Spleen (tissue), 11 donors: ENCODE results near the gene ZNF3. TPM values are rescaled to one million over a fixed set of nuclear protein-coding genes. Genes with fewer than 3 reads are reported as not detected.

Source experiments
- DNase-seq: peaks from one replicate; pipeline ENCODE4 v3.0.0-alpha.2; 2020
- H3K27ac ChIP-seq, 8 donors: fragments of 200-600 bp; sonication (generic) in 7 of 8; 1 replicate in 4 of 8; 2 replicates in 4 of 8; pipeline versions ENCODE4 v1.5.0 to v1.8.0; 2016 to 2021; ENCODE audit warnings: inconsistent platforms in 4 of 8, mild to moderate bottlenecking in 4 of 8, moderate library complexity in 1 of 8
- H3K27me3 ChIP-seq, 7 donors: fragments of 200-600 bp; sonication (generic) in 6 of 7; replicated peaks in 1 of 7; 1 replicate in 4 of 7; 2 replicates in 3 of 7; pipeline versions ENCODE4 v1.5.0 to v1.8.0; 2016 to 2021; ENCODE audit warnings: inconsistent platforms in 3 of 7, mild to moderate bottlenecking in 1 of 7
- H3K36me3 ChIP-seq, 6 donors: fragments of 200-600 bp; sonication (generic) in 5 of 6; 1 replicate in 4 of 6; 2 replicates in 2 of 6; pipeline versions ENCODE4 v1.5.0 to v1.8.0; 2016 to 2021; ENCODE audit warnings: inconsistent platforms in 2 of 6
- H3K4me1 ChIP-seq, 6 donors: fragments of 200-600 bp; sonication (generic) in 5 of 6; 1 replicate in 3 of 6; 2 replicates in 3 of 6; pipeline versions ENCODE4 v1.5.0 to v1.8.0; 2016 to 2021; ENCODE audit warnings: inconsistent platforms in 3 of 6
- H3K4me3 ChIP-seq, 8 donors: fragments of 200-600 bp; sonication (generic) in 7 of 8; 1 replicate in 4 of 8; 2 replicates in 4 of 8; pipeline versions ENCODE4 v1.5.0 to v1.8.0; 2016 to 2021; ENCODE audit warnings: inconsistent platforms in 4 of 8, mild to moderate bottlenecking in 4 of 8, moderate library complexity in 2 of 8
- H3K9me3 ChIP-seq, 8 donors: fragments of 200-600 bp; sonication (generic) in 7 of 8; 1 replicate in 4 of 8; 2 replicates in 4 of 8; pipeline versions ENCODE4 v1.5.0 to v1.8.0; 2016 to 2021; ENCODE audit warnings: inconsistent platforms in 4 of 8
- POLR2A ChIP-seq, 3 donors: fragments of 450-650 bp; IDR thresholded peaks; one replicate each; pipeline ENCODE4 v1.5.1; 2017; ENCODE audit warnings: antibody characterized with exemption in 3 of 3, mild to moderate bottlenecking in 1 of 3
- POLR2AphosphoS5 ChIP-seq, 3 donors: sonication (generic); formaldehyde crosslinking; IDR thresholded peaks; one replicate each; pipeline ENCODE4 v1.5.1; 2017; ENCODE audit warnings: antibody characterized with exemption in 3 of 3
- WGBS, 5 donors: extraction: QIAGEN DNeasy Blood & Tissue Kit in 3 of 5; methylation state at CpG; one replicate each; pipeline versions ENCODE4 v1.1.5 to v1.1.7; 2013 to 2018; 5-methylcytosine and 5-hydroxymethylcytosine counted together
- intact Hi-C: fragments of 100-400 bp; cut with DNase I; formaldehyde crosslinking; loops from one replicate; pipeline ENCODE4 v1.15.0; 2023; ENCODE audit warnings: low total_unique reads
- polyA plus RNA-seq, 3 donors: library from polyadenylated mRNA; stranded (reverse); fragments of 200-250 nt; gene quantifications; one replicate each; pipeline ENCODE4 v1.2.1, GENCODE V29; 2013
- total RNA-seq, 7 donors: library from RNA; depleted of rRNA in 3 of 7; stranded (reverse); fragments of >200 nt in 3 of 7; fragmentation: NEBNext Ultra II Directional in 4 of 7; extraction: Animal tissue kit (Norgen Biotek cat#: 25700) in 4 of 7; gene quantifications; one replicate each; pipeline versions ENCODE4 v1.1.0 to v1.2.1, GENCODE V29; 2016 to 2021
- TF ChIP-seq, protein P1 (sequence below), 11 experiments: fragments of 200-600 bp in 7 of 11; fragments of 450-650 bp in 4 of 11; sonication (generic) in 4 of 11; IDR thresholded peaks in 8 of 11; conservative IDR thresholded peaks in 3 of 11; 1 replicate in 7 of 11; 2 replicates in 4 of 11; pipeline versions ENCODE4 v1.4.0 to v1.8.0; 2016 to 2021; ENCODE audit warnings: antibody characterized with exemption in 11 of 11, inconsistent platforms in 4 of 11, mild to moderate bottlenecking in 1 of 11
- donor health status: healthy with polysubstance abuse.
- donor health status: DM: no; HTN: no; CAD: no; lungs with moderate emphysema.
- donor health status: DM: no; HTN: no; CAD: no.
- donor health status: Bipolar disorder and iron deficiency.
- donor health status: healthy.
- donor health status: DM: no; HTN: no; CAD: no.
- donor health status: DM: yes; HTN: yes; CAD: no.

Gene ZNF3
- total and polyA plus RNA-seq, 10 donors = 11.0 to 34.0 (median 27.9) TPM

DNA sequence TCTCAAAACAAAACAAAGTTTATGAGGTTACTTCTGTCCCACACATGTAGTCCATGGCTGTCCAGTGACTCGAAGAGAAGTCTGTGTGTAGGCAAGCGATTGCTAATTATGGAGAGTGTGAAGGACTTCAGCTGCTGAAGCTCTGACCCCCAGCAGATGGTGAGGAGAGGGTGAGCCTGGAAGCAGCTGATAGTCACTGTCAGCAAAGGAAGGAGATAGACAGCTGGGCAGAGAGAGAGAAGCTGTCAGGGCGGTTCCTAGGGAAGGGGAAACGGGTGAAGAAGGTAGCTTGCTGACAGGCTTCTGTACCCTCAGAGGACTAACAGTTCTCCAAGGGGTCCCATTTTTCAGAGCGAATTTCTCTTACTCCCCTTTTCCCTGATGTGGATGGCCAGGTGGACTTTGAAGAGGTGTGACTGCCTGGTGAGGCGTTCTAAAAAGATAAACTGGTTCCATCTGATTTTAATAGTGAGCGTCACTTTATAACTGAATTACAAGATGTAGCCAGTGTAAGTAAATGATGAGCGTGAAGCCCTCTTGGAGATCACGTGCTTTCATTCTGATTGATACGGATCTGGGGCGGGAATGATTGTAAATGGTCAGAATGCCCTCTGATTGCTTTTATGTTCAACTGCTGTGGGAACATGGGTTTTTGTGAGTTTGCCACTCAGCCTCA lies 19.9 kb downstream of the ZNF3 start:
- Histone ChIP-seq H3K27me3 (no peaks in the 10 kb centered on the region), H3K4me3 (no peak overlapping the region), H3K27ac (no peak overlapping the region), H3K4me1 (peaks cover 0 to 10% (median 0%) of the 10 kb centered on the region in 6 donors), H3K9me3 (no peaks in the 10 kb centered on the region), H3K36me3 (peaks cover 4 to 100% (median 45%) of the 10 kb centered on the region in 6 donors)
- WGBS, 5 donors = 95 to 98% (median 97%) methylated on average over 11 of the region's 11 CpGs
- TF ChIP-seq, protein P1, sequence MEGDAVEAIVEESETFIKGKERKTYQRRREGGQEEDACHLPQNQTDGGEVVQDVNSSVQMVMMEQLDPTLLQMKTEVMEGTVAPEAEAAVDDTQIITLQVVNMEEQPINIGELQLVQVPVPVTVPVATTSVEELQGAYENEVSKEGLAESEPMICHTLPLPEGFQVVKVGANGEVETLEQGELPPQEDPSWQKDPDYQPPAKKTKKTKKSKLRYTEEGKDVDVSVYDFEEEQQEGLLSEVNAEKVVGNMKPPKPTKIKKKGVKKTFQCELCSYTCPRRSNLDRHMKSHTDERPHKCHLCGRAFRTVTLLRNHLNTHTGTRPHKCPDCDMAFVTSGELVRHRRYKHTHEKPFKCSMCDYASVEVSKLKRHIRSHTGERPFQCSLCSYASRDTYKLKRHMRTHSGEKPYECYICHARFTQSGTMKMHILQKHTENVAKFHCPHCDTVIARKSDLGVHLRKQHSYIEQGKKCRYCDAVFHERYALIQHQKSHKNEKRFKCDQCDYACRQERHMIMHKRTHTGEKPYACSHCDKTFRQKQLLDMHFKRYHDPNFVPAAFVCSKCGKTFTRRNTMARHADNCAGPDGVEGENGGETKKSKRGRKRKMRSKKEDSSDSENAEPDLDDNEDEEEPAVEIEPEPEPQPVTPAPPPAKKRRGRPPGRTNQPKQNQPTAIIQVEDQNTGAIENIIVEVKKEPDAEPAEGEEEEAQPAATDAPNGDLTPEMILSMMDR (IDR thresholded peaks at IDR 0.05 in 8 of 11, conservative IDR thresholded peaks at IDR 0.05 in 3 of 11) = no peak
- no peak for TF ChIP-seq POLR2A (IDR thresholded peaks at IDR 0.05)
- TF ChIP-seq POLR2AphosphoS5 (IDR thresholded peaks at IDR 0.05) = no peak
- DNase-seq = no peak
- intact Hi-C loops = no loop called here

DNA sequence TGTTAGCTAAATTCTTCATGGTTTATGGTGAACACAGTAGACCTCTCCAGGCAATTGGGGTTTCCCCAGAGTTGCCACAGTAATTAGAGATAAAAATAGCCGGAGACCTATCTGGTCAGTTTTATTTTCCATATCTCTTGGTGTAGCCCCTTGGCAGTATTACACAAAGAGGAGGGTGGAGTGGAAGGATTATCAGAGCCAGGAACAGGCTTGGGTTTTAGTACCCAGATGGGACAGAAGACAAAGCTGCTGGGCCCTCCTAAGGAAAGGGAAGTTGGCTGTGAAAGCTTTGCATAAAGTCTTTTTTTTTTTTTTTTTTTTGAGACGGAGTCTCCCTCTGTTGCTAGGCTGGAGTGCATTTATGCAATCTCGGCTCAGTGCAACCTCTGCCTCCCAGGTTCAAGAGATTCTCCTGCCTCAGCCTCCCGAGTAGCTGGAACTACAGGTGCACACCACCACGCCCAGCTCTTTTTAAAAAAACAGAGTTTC lies 22.2 kb downstream of the ZNF3 start:
- Histone ChIP-seq H3K4me1 (peaks cover 0 to 7% (median 0%) of the 10 kb centered on the region in 6 donors), H3K4me3 (no peak overlapping the region), H3K27me3 (no peaks in the 10 kb centered on the region), H3K27ac (no peak overlapping the region), H3K9me3 (no peaks in the 10 kb centered on the region), H3K36me3 (peaks cover 4 to 82% (median 40%) of the 10 kb centered on the region in 6 donors)
- DNase-seq = no peak
- WGBS, 5 donors = 74 to 88% (median 81%) methylated on average over 5 of the region's 5 CpGs
- TF ChIP-seq POLR2AphosphoS5 (IDR thresholded peaks at IDR 0.05) = no peak
- TF ChIP-seq, protein P1 (IDR thresholded peaks at IDR 0.05 in 8 of 11, conservative IDR thresholded peaks at IDR 0.05 in 3 of 11) = no peak
- intact Hi-C loops = no loop called here

DNA sequence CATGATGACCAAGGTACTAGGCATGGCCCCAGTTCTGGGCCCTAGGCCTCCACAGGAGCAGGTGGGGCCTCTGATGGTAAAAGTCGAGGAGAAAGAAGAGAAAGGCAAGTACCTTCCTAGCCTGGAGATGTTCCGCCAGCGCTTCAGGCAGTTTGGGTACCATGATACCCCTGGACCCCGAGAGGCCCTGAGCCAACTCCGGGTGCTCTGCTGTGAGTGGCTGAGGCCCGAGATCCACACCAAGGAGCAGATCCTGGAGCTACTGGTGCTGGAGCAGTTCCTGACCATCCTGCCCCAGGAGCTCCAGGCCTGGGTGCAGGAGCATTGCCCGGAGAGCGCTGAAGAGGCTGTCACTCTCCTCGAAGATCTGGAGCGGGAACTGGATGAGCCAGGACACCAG lies 24.5 kb downstream of the ZNF3 start:
- H3K4me1 ChIP-seq = peaks cover 0 to 11% (median under 1%) of the 10 kb centered on the region in 6 donors
- no peaks in the 10 kb centered on the region for H3K9me3 ChIP-seq
- H3K27ac ChIP-seq = no peak overlapping the region
- DNase-seq = no peak
- intact Hi-C loops = no loop called here
- H3K27me3 ChIP-seq = no peaks in the 10 kb centered on the region
- TF ChIP-seq POLR2AphosphoS5 (IDR thresholded peaks at IDR 0.05) (no peak), POLR2A (IDR thresholded peaks at IDR 0.05) (no peak)
- TF ChIP-seq, protein P1 (IDR thresholded peaks at IDR 0.05 in 8 of 11, conservative IDR thresholded peaks at IDR 0.05 in 3 of 11) = no peak
- H3K36me3 ChIP-seq = peaks cover 2 to 59% (median 23%) of the 10 kb centered on the region in 6 donors
- WGBS, 5 donors = 93 to 98% (median 95%) methylated on average over 10 of the region's 10 CpGs
- no peak overlapping the region for H3K4me3 ChIP-seq

DNA sequence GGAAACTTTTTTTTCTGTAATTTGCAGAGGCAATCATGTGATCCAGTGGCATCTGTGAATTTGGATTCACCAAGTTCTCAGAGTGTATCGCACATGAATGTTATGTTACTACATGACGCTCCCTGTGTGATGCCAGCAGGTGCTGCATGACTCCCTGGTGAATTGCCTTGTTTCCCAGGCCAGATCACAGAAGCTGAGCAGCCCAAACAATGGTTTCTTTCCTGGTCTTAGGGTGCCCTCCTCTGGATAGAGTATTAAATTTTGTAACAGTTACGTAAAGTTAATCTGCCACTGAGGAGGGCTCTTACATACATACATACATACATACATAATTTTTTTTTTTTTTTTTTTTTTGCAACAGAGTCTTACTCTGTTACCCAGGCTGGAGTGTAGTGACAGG lies 28.3 kb downstream of the ZNF3 start:
- 48 to 73% (median 63%) methylated on average over 3 of the region's 3 CpGs for WGBS, 5 donors
- H3K27ac ChIP-seq = no peak overlapping the region
- no peak for DNase-seq
- H3K4me1 ChIP-seq = peaks cover 5 to 35% (median 17%) of the 10 kb centered on the region in 6 donors
- H3K27me3 ChIP-seq = no peaks in the 10 kb centered on the region
- H3K36me3 ChIP-seq = peaks cover 2 to 21% (median 15%) of the 10 kb centered on the region in 6 donors
- TF ChIP-seq, protein P1 (IDR thresholded peaks at IDR 0.05 in 8 of 11, conservative IDR thresholded peaks at IDR 0.05 in 3 of 11) = peak in 2 of 11 experiments; percentile 27 to 41
- no peak for TF ChIP-seq POLR2AphosphoS5 (IDR thresholded peaks at IDR 0.05)
- TF ChIP-seq POLR2A (IDR thresholded peaks at IDR 0.05) = no peak
- intact Hi-C loops = no loop called here
- H3K4me3 ChIP-seq = no peak overlapping the region
- H3K9me3 ChIP-seq = no peaks in the 10 kb centered on the region
